GM12891 (cell line): Measurements from ENCODE around the gene TEC.

Source experiments
- DNase-seq: peaks from one replicate; pipeline ENCODE4 v3.0.0; 2011; ENCODE audit warnings: low spot score; ENCODE audit not compliant: insufficient read length
- FAIRE-seq: peaks from 2 replicates; lab custom pipeline; 2011; peaks lifted over from hg19 to GRCh38; lab: Jason Lieb, UNC
- PAX5 ChIP-seq: IDR thresholded peaks from 2 replicates; pipeline ENCODE4 v1.6.1; 2011; ENCODE audit warnings: low read length, moderate library complexity, mild to moderate bottlenecking; ENCODE audit not compliant: insufficient read depth, severe bottlenecking
- POLR2A ChIP-seq: IDR thresholded peaks from 2 replicates; pipeline ENCODE4 v1.6.1; 2011; ENCODE audit warnings: low read depth, low read length, control low read depth
- POLR2AphosphoS5 ChIP-seq: IDR thresholded peaks from 2 replicates; pipeline ENCODE4 v1.6.1; 2011; ENCODE audit warnings: low read depth, low read length, control low read depth
- POU2F2 ChIP-seq: IDR thresholded peaks from 2 replicates; pipeline ENCODE4 v1.6.1; 2011; ENCODE audit warnings: low read depth, mild to moderate bottlenecking, control low read depth, low read length, moderate library complexity
- SPI1 ChIP-seq: IDR thresholded peaks from 2 replicates; pipeline ENCODE4 v1.6.1; 2011; ENCODE audit warnings: low read depth, low read length, control low read depth
- TAF1 ChIP-seq: IDR thresholded peaks from 2 replicates; pipeline ENCODE4 v1.6.1; 2011; ENCODE audit warnings: low read depth, low read length, control low read depth

TEC gene

DNA sequence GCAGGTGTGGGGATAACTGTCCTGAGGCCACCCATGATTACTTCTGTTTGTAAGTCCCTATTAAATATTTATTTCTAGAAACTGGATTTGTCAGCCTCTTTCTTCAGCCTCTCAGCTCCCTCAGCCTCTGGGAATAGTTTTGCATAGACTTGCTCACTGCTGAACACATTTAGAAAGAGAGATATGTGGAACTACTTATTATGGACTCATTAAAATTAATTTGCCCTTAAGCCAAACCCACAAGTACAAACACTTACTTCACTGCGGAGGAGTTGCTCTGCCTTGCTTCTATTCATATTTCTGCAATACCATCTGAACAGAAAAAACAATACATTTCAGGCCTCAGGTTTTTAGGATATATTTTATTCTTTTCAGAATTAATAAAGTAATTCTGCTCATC is 113.2 kb downstream of the TEC start:
- DNase-seq (no peak), FAIRE-seq (peak; percentile 5)
- no peak for TF ChIP-seq PAX5
- no peak for TF ChIP-seq SPI1
- no peak for TF ChIP-seq POLR2AphosphoS5
- no peak for TF ChIP-seq POU2F2
- TF ChIP-seq POLR2A = no peak
- no peak for TF ChIP-seq TAF1

DNA sequence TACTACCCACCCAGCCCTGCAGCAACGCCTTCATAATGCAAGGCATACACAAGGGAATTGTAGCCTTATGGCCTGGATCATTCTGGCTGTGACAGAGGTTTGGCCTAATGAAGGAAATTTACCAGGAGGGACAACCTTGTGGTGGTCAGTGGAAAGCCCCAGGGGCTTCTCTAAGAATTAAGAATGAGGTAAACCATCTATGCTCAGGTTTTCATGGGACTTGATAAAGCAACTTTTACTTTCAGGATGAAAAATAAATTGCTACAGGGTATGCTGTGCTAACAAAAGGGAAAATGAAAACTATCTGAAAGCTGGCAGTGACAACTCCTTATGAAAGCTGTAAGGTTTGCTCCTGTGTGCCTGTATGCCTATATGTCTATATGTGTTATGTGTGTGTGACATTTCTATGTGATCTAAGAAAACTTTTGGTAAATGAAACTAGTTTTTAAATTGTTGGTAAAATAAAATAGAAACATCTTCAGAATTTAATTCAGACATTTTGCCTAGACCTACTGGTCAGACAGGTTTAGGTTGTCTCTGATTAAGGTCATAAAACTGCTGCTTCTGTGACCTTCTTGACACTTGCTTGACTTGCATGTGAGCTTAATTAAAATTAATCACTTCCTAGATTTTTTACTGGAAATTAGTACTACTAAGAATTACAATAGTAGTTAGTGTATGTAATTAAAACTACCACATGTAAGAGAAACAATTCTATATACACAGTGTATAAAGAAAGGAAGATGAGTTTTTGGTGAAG is 115.7 kb downstream of the TEC start:
- TF ChIP-seq SPI1 (no peak), POLR2A (no peak), POU2F2 (no peak), PAX5 (no peak), TAF1 (no peak), POLR2AphosphoS5 (no peak)
- FAIRE-seq (no peak), DNase-seq (no peak)

DNA sequence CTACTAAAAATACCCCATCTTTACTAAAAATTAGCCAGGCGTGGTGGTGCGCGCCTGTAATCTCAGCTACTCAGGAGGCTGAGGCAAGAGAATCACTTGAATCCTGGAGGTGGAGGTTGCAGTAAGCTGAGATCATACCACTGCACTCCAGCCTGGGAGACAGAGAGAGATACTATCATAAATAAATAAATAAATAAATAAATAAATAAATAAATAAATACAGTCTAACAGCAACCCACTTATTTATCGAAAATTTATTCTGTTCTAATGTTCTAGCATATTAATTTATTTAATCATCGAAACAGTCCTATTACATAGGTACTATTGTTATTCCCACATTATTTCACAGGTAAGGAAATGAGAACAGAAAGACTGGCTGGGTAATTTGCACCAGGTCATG is 117.4 kb downstream of the TEC start:
- DNase-seq = no peak
- FAIRE-seq = no peak
- no peak for TF ChIP-seq POLR2AphosphoS5
- no peak for TF ChIP-seq SPI1
- TF ChIP-seq PAX5 = no peak
- no peak for TF ChIP-seq POU2F2
- TF ChIP-seq POLR2A = no peak
- TF ChIP-seq TAF1 = no peak

- no peak for FAIRE-seq
- no peak for DNase-seq
- TF ChIP-seq POU2F2 = no peak
- no peak for TF ChIP-seq POLR2A
- no peak for TF ChIP-seq PAX5
- no peak for TF ChIP-seq TAF1
- no peak for TF ChIP-seq SPI1
- no peak for TF ChIP-seq POLR2AphosphoS5
These were observed 119.7 kb downstream of the TEC start for GRCh38 chr4:48149827-48150370.

DNA sequence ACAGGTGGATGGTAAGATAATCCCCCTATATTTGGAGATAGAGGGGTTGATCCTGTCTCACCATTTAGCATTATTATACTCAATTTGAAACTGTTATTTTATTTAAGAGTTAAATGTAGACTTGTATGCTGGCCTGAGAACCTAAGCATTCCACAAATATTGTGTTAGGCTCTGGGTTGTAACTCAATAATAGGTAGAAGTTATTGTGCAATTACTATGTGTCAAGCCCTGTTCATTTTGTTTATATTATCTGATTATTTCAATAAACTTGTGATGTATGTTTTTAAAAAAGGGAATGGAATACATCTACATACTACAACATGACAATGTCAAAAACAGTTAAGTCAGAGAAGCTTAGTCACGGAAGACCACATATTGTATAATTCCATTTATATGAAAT is 122.0 kb downstream of the TEC start:
- TF ChIP-seq POLR2AphosphoS5 = no peak
- no peak for TF ChIP-seq POU2F2
- no peak for TF ChIP-seq POLR2A
- TF ChIP-seq TAF1 = no peak
- TF ChIP-seq PAX5 = no peak
- no peak for TF ChIP-seq SPI1
- FAIRE-seq = no peak
- DNase-seq = no peak

- FAIRE-seq = no peak
These were observed 128.6 kb downstream of the TEC start for GRCh38 chr4:48141048-48141447.

GRCh38 chr4:48139691-48140090 is 129.9 kb downstream of the TEC start:
- DNase-seq (no peak), FAIRE-seq (no peak)
- TF ChIP-seq TAF1 (no peak), POU2F2 (no peak), SPI1 (no peak), PAX5 (no peak), POLR2AphosphoS5 (0 out of 2 replicates have a peak, but pooled peaks have one; percentile 10), POLR2A (peak; percentile 15; the same call in 1 of the 2 replicates)

More at GRCh38 chr4:48141048-48141447, 128.6 kb downstream of the TEC start:
- TF ChIP-seq PAX5 = no peak
- no peak for TF ChIP-seq SPI1
- TF ChIP-seq POLR2AphosphoS5 = no peak
- TF ChIP-seq POLR2A = no peak
- no peak for TF ChIP-seq TAF1
- TF ChIP-seq POU2F2 = no peak
- peak; percentile 8 for DNase-seq

DNA sequence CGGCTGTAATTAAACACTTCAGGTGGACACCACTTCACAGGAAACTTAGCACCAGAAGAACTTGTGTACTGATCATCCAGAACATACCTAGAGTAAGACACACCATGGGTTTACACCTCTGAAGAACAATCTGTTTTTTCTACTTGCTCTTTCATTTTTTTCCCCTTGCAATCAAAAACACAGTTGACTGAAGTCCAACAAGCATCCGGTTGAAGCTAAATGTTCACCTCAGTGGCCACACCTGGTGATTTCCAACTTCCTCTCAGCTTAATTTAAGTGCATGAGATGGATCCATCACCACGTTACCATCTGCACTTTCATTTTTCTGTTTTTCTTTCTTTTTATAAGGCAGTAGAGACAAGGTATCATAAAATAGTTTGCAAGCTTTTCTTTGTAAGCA is 130.7 kb downstream of the TEC start:
- TF ChIP-seq SPI1 (peak; percentile 68), POU2F2 (no peak), TAF1 (no peak), PAX5 (no peak), POLR2AphosphoS5 (0 out of 2 replicates have a peak, but pooled peaks have one; percentile 25), POLR2A (no peak)
- FAIRE-seq = peak; percentile 66
- DNase-seq = peak; percentile 9

DNA sequence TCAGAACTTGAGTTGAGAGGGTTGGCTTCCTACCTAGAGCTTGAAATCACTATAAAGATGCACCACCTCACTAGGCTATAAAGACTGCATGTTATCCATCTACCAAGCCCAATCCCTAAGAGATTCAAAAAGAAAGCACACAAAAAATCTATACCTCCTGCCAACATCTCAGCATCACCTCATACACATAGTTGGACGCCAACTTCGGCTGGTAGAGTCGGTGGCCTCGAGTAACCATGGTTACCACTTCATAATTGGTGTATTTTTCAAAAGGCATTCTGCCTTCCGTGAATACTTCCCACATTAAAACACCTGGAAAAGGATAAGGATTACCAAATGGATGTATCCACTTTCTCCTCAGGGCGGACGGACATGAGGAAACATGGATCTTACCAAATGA is 131.1 kb downstream of the TEC start:
- DNase-seq = no peak
- peak; percentile 38 for FAIRE-seq
- TF ChIP-seq SPI1 (no peak), POLR2AphosphoS5 (0 out of 2 replicates have a peak, but pooled peaks have one; percentile 16)

- no peak for TF ChIP-seq POLR2A
- TF ChIP-seq POLR2AphosphoS5 = no peak
- no peak for TF ChIP-seq TAF1
- no peak for TF ChIP-seq PAX5
- no peak for TF ChIP-seq POU2F2
- no peak for TF ChIP-seq SPI1
- DNase-seq = no peak
- no peak for FAIRE-seq
These were observed 131.8 kb downstream of the TEC start for GRCh38 chr4:48137846-48138245.
